ENCODE results near the gene SLC12A2.

- no peak for TF ChIP-seq CTCF (IDR thresholded peaks at IDR 0.05)
- TF ChIP-seq POLR2AphosphoS5 (IDR thresholded peaks at IDR 0.05): no peak
- no peak for TF ChIP-seq POLR2A (IDR thresholded peaks at IDR 0.05)
- no peak for TF ChIP-seq EP300 (IDR thresholded peaks at IDR 0.05)
These were observed 71.4 kb downstream of the SLC12A2 start for GRCh38 chr5:128154943-128155342.

All from stomach (tissue), 4 donors.